HepG2 (cell line): Measurements from ENCODE around the gene EPB41L1. TPM values are rescaled to one million over a fixed set of nuclear protein-coding genes. Genes with fewer than 3 reads are reported as not detected.

Experiments used
- HNF1B ChIP-seq: sonication (generic); formaldehyde crosslinking; IDR thresholded peaks from 2 replicates; pipeline ENCODE4 v1.5.1; 2020; ENCODE audit warnings: mild to moderate bottlenecking, moderate library complexity, missing genetic modification reagents
- KDM3A ChIP-seq: IDR thresholded peaks from 2 replicates; pipeline ENCODE4 v1.6.1; 2018; ENCODE audit warnings: low read depth, missing compliant biosample characterization
- KLF11 ChIP-seq: IDR thresholded peaks from 2 replicates; pipeline ENCODE4 v1.6.1; 2016; ENCODE audit warnings: missing compliant biosample characterization
- KMT2A ChIP-seq: sonication (generic); formaldehyde crosslinking; IDR thresholded peaks from 2 replicates; pipeline ENCODE4 v1.4.0; 2020; ENCODE audit warnings: missing genetic modification reagents
- NFE2 ChIP-seq: sonication (generic); formaldehyde crosslinking; IDR thresholded peaks from 2 replicates; pipeline ENCODE4 v1.4.0; 2020; ENCODE audit warnings: missing genetic modification reagents
- PHF5A ChIP-seq: IDR thresholded peaks from one replicate; pipeline ENCODE4 v1.6.1; 2018; ENCODE audit warnings: low read depth, missing genetic modification reagents; ENCODE audit not compliant: unreplicated experiment
- SIN3A ChIP-seq: IDR thresholded peaks from 2 replicates; pipeline ENCODE4 v1.6.1; 2011; ENCODE audit warnings: low read depth, mild to moderate bottlenecking, control low read depth, low read length, borderline replicate concordance
- SNAPC2 ChIP-seq: sonication (generic); formaldehyde crosslinking; IDR thresholded peaks from 2 replicates; pipeline ENCODE4 v1.8.1; 2022; ENCODE audit warnings: mild to moderate bottlenecking, missing genetic modification reagents
- TRIM24 ChIP-seq: sonication (generic); formaldehyde crosslinking; IDR thresholded peaks from 2 replicates; pipeline ENCODE4 v1.8.0; 2022; ENCODE audit warnings: mild to moderate bottlenecking, missing genetic modification reagents
- WIZ ChIP-seq: sonication (generic); formaldehyde crosslinking; IDR thresholded peaks from 2 replicates; pipeline ENCODE4 v1.5.1; 2020; ENCODE audit warnings: mild to moderate bottlenecking, missing genetic modification reagents
- ZBTB1 ChIP-seq: sonication (generic); formaldehyde crosslinking; IDR thresholded peaks from 2 replicates; pipeline ENCODE4 v1.4.0; 2020; ENCODE audit warnings: missing genetic modification reagents, borderline replicate concordance
- ZBTB25 ChIP-seq: IDR thresholded peaks from 2 replicates; pipeline ENCODE4 v1.6.1; 2018; ENCODE audit warnings: missing genetic modification reagents
- ZBTB33 ChIP-seq: sonication (generic); formaldehyde crosslinking; IDR thresholded peaks from 2 replicates; pipeline ENCODE4 v1.4.0; 2020; ENCODE audit warnings: missing genetic modification reagents
- ZNF275 ChIP-seq: sonication (generic); formaldehyde crosslinking; IDR thresholded peaks from 2 replicates; pipeline ENCODE4 v1.8.0; 2022; ENCODE audit warnings: missing genetic modification reagents, mild to moderate bottlenecking, inconsistent platforms, borderline replicate concordance
- ZNF343 ChIP-seq: sonication (generic); formaldehyde crosslinking; IDR thresholded peaks from 2 replicates; pipeline ENCODE4 v1.4.0; 2020; ENCODE audit warnings: mild to moderate bottlenecking, missing genetic modification reagents
- ZNF460 ChIP-seq: sonication (generic); formaldehyde crosslinking; IDR thresholded peaks from 2 replicates; pipeline ENCODE4 v1.5.1; 2020; ENCODE audit warnings: missing genetic modification reagents, mild to moderate bottlenecking, borderline replicate concordance
- ZNF547 ChIP-seq: sonication (generic); formaldehyde crosslinking; IDR thresholded peaks from 2 replicates; pipeline ENCODE4 v1.5.1; 2020; ENCODE audit warnings: mild to moderate bottlenecking, missing genetic modification reagents
- ZNF615 ChIP-seq: sonication (generic); formaldehyde crosslinking; IDR thresholded peaks from 2 replicates; pipeline ENCODE4 v1.5.0; 2020; ENCODE audit warnings: mild to moderate bottlenecking, missing genetic modification reagents, borderline replicate concordance
- ZNF616 ChIP-seq: sonication (generic); formaldehyde crosslinking; IDR thresholded peaks from 2 replicates; pipeline ENCODE4 v1.5.0; 2020; ENCODE audit warnings: low read depth, mild to moderate bottlenecking, missing genetic modification reagents
- ZNF629 ChIP-seq: sonication (generic); formaldehyde crosslinking; conservative IDR thresholded peaks from 2 replicates; pipeline ENCODE4 v1.5.0; 2020; ENCODE audit warnings: missing genetic modification reagents
- ZNF652 ChIP-seq: IDR thresholded peaks from 2 replicates; pipeline ENCODE4 v1.6.1; 2016; ENCODE audit warnings: low read depth, borderline replicate concordance
- ZNF83 ChIP-seq: sonication (generic); formaldehyde crosslinking; IDR thresholded peaks from 2 replicates; pipeline ENCODE4 v1.4.0; 2020; ENCODE audit warnings: missing genetic modification reagents, mild to moderate bottlenecking, borderline replicate concordance
- polyA plus RNA-seq, 8 experiments: library from polyadenylated mRNA; depleted of rRNA in 3 of 8; stranded (reverse) in 7 of 8; unstranded in 1 of 8; fragments of >200 nt; fragmentation: Illumina TruSeq in 4 of 8; extraction: Trizol in 4 of 8; gene quantifications; 2 replicates each; pipeline versions ENCODE4 v1.2.1 to v1.2.3, GENCODE V29; 2011 to 2016; ENCODE audit warnings: low read depth in 4 of 8, missing spikeins in 1 of 8, mixed read lengths in 1 of 8; ENCODE audit not compliant: insufficient read depth in 1 of 8
- total RNA-seq, 5 experiments: library from RNA; depleted of rRNA; stranded (reverse); fragments of >200 nt; fragmentation: Illumina TruSeq; extraction: Trizol; gene quantifications; 2 replicates each; pipeline ENCODE4 v1.2.3, GENCODE V29; 2016; ENCODE audit warnings: low read depth in 1 of 5

Gene EPB41L1
- total and polyA plus RNA-seq, 2 of the 13 experiments (the other 11 are each of a cell fraction or from before 2014, with no cell fraction given): 16.7 to 39.0 TPM

- TF ChIP-seq ZNF83 (peak; percentile 96), SNAPC2 (CRISPR knock-in tag) (peak; percentile 78; the same call in 1 of the 2 replicates), KDM3A (CRISPR knock-in tag) (peak; percentile 99), ZNF615 (CRISPR knock-in tag) (peak; percentile 88), SIN3A (peak; percentile 96), ZNF616 (CRISPR knock-in tag) (peak; percentile 50; the same call in 1 of the 2 replicates), ZNF460 (CRISPR knock-in tag) (no peak), ZNF629 (peak; percentile 65; the same call in 1 of the 2 replicates), ZBTB1 (CRISPR knock-in tag) (peak; percentile 88; the same call in 1 of the 2 replicates), ZNF275 (CRISPR knock-in tag) (peak; percentile 93; the same call in 1 of the 2 replicates), ZNF547 (CRISPR knock-in tag) (peak; percentile 94), ZBTB33 (CRISPR knock-in tag) (peak; percentile 84), WIZ (CRISPR knock-in tag) (peak; percentile 95), ZNF343 (CRISPR knock-in tag) (peak; percentile 93; the same call in 1 of the 2 replicates), NFE2 (no peak), ZNF652 (no peak), HNF1B (CRISPR knock-in tag) (peak; percentile 97), KLF11 (CRISPR knock-in tag) (peak; percentile 88), ZBTB25 (peak; percentile 99), TRIM24 (no peak), KMT2A (CRISPR knock-in tag) (peak; percentile 100), PHF5A (CRISPR knock-in tag) (peak; percentile 90)
Measured at GRCh38 chr20:36235892-36236785, 81.6 kb downstream of the EPB41L1 start, which contains the start of gene AAR2 (continued).
